Right kidney (tissue), 1 donor: ENCODE results near the gene SMOC2.

Experiments
- DNase-seq: peaks from one replicate; pipeline ENCODE4 v3.0.0-alpha.2; 2016

The SMOC2 gene

DNA sequence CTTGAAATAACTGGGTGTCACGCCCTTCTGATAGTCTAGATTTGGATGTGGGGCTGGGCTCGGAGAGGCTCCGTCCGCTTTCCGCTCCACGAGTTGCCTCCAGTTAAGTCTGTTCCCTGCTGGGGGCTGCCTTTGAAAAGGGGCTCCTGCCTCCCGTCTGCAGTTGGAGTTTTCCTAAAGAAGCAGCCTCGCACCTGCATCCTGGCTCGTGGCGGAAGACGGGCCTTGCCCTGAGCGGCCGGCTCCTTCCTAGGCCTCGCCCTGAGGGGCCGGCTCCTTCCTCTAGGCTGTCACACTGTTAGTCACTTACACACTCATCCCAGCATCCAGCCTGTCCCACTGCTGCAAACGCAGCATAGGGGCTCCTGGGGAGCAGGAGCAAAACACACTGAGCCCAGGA lies 74.4 kb downstream of the SMOC2 start:
- no peak for DNase-seq

DNA sequence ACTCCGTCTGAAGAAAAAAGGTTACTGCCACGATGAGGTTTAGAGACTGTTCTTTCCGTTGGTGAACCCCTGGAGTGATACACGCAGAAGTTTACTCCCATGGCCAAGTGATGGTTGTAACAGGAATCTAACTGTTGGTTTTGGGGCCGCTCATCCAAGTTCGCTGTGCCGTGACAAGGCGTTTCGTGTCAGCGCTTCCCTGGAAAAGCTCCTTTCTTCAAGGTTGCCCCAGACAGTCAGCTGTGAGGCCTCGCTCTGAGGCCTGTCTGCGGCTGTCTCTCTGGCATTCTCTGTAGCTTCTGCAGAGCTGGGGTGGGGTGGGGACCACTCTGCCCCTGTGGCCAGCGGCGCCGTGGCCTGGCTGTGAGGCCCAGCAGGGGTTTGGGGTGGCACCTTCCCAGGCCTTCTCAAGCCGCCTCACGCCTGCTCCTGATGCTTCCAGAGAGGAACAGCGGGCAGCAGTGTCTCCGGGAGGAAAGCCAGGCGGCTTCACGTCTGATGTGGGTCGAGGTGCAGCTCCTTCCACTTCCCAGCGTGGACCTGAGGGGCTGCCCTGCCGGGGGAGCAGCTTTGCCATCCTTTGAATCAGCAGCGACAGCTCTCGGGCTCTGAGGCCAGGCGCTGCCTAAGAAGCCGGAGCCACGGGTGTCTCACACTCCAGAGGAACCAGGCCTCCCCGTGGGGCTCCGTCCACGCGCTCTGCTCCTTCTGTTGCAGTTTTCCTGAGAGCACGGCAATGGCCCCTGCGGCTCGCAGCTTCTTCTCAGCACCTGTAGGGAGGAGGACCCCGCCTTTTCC lies 76.2 kb downstream of the SMOC2 start:
- no peak for DNase-seq

DNA sequence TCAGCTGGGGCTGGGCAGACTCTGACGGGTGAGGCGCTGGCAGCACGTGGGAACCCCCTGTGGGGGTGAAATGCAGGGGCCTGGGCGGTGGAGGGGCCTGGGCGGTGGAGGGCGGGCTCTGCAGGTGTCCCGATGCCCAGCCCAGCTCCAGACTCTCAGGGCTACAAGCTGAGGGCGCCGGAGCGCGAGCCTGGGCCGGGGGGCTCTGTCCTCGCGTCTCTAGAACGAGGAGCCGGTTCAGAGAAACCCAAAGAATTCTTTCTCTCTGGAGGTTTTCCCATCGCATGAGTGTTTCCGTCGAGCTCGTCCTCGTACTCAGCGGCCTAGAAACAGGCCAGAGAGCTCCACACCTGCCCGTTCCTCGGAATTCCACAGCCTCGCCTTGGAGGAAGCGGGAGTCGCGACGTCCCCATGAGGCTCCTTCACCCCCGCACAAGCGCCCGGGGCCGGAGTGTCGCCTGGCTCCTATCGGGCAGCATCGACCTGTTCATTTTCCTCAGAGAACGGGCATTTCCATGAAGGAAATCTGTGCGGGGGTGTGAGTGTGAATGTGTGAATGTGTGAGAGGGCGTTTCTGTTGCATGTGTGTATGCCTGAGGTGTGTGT lies 76.9 kb downstream of the SMOC2 start:
- no peak for DNase-seq

DNA sequence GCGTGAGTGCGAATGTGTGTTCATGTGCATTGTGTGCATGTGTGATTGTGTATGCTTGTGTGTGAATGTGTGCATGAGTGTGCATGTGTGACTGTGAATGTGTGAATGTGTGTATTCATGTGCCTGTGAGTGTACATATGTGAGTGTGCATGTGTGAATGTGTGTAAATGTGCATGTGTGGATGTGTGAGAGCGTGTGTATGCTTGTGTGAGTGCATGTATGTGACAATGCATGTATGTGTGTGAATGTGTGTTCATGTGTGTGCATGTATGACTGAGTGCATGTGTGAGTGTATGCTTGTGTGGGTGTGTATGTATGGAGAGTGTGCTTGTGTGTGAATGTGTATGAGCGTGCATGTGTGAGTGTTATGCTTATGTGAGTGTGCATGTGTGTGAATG lies 77.4 kb downstream of the SMOC2 start:
- DNase-seq: no peak

- DNase-seq: no peak
These were observed 77.9 kb downstream of the SMOC2 start for GRCh38 chr6:168518867-168519266.

DNA sequence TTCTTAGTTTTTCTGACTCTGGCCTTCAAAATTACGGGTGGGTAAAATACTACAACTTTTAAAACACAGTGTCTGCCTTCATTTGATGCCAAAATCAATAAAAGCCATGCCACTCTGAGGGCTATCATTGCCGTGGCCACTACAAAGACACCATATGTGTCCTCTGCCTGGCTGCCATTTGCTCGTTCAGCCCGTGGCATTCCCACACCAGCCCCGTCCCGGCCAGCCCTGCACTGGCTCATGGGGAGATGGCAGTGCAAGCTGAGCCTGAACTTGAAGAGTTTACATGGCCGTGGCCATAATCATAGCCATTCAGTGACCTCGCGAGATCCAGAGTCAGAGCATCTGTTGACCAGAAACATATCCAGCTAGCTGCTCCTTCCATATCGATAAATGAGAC lies 79.2 kb downstream of the SMOC2 start:
- no peak for DNase-seq

GRCh38 chr6:168524571-168525001 lies 83.6 kb downstream of the SMOC2 start:
- DNase-seq: no peak

DNA sequence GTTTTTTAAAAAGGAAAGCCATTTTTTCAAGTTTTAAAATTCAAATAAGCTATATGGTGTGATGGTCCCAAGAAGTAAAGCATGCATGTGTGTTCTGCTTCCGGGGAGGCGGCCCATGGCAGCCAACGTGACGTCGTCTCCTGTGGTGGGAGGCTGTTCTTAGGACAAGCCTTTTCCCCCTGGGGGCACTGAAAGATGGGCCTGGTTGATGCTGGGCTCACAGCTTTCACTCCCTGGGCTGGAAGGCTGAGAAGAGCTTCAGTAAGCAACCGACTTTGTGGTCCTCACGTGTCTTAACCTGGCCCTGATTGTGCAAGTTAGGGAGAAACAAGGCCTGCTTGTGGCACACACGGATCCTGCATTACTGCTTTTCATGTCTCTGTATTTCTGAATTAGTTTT lies 84.1 kb downstream of the SMOC2 start:
- DNase-seq: no peak

GRCh38 chr6:168525926-168526630 lies 85.1 kb downstream of the SMOC2 start:
- DNase-seq: no peak

- no peak for DNase-seq
These were observed 85.9 kb downstream of the SMOC2 start for GRCh38 chr6:168526841-168527281.

DNA sequence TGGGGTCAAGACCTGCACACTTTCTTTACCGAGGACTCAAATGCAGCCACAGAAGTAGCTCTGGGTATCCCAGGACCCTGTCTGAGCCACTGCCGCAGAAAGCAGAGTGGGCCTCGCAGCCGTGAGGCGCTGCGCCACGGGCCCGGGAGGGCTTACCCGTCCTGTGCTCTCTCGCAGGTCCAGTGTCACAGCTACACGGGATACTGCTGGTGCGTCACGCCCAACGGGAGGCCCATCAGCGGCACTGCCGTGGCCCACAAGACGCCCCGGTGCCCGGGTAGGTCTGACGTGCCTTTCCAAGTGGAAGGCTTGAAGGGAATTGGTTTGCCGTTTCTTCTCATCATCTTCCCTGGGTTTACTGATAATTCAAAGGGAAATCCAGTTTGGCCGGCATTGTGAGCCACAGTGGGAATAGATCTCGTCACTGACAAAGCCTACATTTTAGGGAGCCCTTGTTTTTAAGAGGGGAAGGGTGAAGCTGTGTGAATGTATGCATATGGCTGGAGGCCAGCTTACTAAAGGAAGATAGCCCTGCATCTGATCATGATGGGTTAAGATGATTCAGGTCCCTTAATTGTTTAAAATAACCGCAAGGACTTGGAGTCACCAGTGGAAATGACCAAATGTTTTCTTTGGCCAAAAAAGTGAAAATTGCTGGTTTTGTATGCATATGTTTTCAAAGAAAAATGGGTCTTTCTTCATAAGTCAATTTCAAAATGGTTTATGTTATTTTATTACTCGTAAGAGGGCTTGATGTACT lies 86.6 kb downstream of the SMOC2 start:
- no peak for DNase-seq

DNA sequence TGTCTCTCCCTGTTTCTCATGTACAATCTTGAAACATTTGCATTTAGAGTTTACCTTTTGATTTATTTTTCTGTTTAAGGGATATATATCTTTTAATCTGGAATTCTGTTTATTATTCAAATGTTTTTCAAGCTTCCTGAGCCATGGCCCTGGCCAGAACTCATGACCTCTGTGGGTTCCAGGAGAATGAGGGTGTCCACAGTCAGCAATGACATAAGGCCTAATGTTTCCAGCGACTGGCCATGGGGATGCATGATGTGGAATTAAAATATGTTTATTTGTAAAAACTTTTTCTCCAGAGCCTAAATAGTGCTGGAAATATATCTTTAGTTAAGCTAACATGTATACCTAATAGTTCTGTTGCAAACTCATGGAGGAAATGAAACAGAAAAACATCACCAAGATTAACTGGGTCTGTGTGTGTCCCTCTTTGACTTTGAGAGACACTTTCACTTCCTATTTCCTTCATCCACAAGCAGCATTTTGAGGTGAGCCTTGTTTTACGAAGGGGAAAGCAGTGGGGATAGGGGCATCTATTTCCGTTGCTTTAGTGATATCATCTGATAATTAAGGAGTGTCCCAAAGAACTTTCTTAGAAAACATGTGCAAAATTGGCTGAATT lies 87.6 kb downstream of the SMOC2 start:
- no peak for DNase-seq

- DNase-seq: no peak
These were observed 88.2 kb downstream of the SMOC2 start for GRCh38 chr6:168529214-168529613.

DNA sequence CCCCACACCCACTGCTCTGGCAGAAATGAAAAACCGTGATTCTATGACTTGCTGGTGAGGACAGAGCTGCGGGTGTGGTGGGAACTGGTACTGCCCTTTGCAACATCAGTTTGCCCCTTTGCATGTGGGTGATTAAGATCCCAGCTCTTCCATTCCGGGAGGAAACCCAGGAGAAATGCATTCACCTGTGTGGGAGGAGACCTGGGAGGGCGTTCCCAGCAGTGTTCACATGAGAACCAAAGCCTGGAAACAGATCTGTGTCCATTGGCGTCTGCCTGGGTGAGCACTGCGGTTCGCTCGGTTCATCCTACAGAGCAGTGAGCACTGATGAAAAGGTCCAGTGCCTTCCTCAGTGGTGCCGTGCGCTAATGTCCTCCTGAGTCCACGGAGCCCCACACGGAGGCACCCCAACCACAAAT lies 89.7 kb downstream of the SMOC2 start:
- DNase-seq: no peak

DNA sequence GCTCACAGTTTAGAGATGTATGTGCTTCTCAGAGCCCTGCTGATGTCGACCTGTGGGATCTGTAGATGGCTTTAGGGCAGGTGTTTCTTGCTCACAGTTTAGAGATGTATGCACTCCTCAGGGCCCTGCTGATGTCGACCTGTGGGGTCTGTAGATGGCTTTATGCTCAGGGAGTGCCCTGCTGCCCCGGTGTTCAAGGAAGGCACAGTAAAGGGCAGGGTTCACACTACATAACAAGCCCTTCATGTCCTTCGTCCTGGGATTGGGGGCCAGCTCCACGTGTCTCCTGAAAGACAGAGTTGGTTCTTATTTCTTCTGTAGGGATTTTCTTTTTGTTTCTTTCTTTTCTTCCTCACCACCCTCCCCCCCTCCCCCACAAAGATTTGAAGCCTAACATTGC lies 91.1 kb downstream of the SMOC2 start:
- no peak for DNase-seq

- DNase-seq: no peak
These were observed 92.4 kb downstream of the SMOC2 start for GRCh38 chr6:168533414-168533813.

GRCh38 chr6:168534265-168534664 lies 93.3 kb downstream of the SMOC2 start:
- no peak for DNase-seq

DNA sequence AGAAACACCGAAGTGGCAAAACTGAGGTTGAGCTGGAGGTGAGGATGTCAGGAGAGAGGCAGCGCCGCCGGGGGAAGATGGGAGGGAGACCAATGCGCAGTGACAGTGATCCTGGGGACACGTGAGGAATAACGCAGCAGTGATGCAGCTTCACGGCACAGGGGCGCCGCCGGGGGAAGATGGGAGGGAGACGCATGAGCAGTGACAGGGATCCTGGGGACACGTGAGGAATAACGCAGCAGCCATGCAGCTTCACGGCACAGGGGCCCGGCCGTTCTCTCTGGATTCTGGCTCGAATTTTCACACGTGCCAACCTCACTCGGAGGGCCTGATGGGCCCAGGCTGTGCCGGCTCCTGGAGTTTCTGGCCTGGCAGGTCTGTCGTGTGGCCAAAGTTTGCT lies 94.7 kb downstream of the SMOC2 start:
- no peak for DNase-seq

DNA sequence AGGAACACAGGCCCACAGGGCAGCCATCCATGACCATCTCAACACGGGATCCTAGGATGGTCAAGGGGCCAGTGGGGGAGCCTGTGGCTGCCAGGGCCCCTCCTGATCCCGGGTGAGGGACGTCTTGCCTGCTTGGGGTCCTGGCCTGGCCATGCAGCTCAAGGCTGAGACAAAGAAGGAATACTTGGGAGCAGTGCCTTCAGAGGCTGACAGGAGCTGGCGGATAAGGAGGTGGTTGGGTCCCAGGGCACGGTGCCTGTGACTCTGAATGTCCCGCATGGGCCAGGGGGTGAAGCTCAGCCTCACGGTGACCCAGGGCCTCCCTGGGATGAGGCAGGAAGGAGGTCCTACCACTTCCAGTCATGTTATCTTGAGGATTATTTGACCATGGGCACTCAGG lies 95.2 kb downstream of the SMOC2 start:
- DNase-seq: no peak

- DNase-seq: no peak
These were observed 95.9 kb downstream of the SMOC2 start for GRCh38 chr6:168536665-168537539.

DNA sequence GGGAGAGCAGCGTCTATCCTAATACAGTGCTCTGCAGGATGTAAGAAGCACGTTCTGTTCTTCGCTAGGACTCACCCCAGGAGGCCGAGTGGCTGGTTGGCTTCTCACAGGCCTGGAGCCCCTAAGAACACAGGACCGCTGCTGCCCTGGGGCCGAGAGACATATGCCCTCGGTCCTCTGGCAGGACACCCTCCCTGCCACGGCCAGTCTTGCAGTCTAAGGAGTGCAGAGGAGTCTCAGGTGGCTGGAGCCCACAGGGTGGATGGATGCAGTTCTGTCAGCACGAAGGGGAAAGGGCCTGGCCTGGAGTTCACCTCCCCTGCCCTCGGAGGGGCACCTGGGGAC lies 96.5 kb downstream of the SMOC2 start:
- no peak for DNase-seq
